GM18517 (cell line): ENCODE data around the gene PNMA8B.
"Not testable (repeated sequence)": the region's sequence is repeated elsewhere in the genome, so short reads cannot be mapped to it uniquely, and the experiment has no call there.

Source experiments
- ATAC-seq: cut with Tn5 transposase; IDR thresholded peaks from one replicate; pipeline ENCODE4 v1.9.1; 2021; ENCODE audit warnings: mild to moderate bottlenecking, moderate library complexity; ENCODE audit not compliant: unreplicated experiment

Gene PNMA8B

DNA sequence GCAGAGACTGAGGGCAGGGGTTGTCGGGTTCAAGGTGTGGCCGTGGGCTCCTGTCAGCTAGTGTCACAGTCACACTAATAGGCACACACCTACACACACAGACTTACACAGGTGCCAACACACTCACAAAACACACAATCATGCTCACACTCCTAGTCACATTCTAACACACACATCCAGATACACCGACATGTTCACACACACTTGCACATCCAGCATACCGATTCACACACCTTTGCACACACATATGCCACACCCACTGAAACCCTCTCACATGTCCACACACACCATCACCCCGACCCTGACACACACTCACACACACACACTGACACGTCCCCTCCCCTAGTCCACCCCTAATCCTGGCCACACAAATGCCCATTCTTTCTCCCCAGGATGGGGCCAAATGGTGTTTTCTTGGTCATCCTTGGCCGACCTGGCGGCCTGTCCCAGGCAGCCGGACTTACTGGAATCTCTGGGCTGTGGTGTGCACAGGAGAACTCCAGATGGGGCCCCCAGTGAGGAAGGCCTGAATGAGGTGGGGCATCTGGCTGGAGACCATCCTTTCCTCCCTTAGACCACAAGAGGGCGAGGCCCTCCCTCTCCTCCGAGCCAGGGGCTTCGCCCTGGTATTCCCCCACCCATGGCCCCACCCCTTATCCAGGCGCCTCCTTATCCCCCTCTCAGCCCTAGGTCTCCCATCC, 19.1 kb upstream of the PNMA8B start:
- no peak for ATAC-seq

- no peak for ATAC-seq
Measured at GRCh38 chr19:46513461-46514236, 18.0 kb upstream of the PNMA8B start.

DNA sequence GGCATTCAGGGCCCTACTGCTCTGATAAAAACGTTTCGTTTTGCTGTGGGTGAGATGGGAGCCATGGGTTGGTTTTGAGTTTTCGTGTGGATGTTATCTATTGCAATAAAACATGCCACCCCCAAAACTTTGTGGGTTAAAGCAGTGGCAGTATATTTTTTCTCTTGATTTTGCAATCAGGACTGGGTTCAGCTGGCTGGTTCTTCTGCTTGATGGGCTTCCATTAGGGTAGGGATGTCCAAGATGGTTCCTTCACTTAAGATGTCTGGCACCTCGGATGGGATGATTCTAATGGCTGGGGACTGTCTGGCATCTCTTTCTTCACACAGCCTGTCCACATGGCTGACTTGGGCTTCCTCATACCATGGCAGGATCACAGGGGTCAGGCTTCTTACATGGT, 15.6 kb upstream of the PNMA8B start:
- ATAC-seq: no peak

- ATAC-seq: no peak
Measured at GRCh38 chr19:46508206-46508605, 12.5 kb upstream of the PNMA8B start.

GRCh38 chr19:46503848-46504453, 8.3 kb upstream of the PNMA8B start:
- no peak for ATAC-seq

GRCh38 chr19:46502891-46503290, 7.2 kb upstream of the PNMA8B start:
- no peak for ATAC-seq

GRCh38 chr19:46499692-46500091, 4.0 kb upstream of the PNMA8B start:
- no peak for ATAC-seq

DNA sequence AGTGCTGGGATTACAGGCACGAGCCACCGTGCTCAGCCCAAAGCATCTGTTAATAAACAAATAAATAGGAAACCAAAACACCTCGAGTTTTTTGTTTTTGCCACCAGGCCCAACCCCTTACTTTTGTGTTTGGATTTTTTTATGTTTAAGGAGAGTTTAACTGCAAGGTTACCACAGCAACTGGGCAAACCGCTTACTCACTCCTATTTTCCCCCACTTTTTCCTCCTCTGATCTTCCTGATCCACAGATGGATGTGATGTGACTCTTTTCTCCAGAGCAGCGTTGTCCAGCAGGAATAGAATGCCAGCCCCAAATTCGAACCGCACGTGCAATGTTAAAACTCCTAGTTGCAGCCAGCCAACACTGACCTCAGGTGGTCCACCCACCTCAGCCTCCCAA, 2.1 kb upstream of the PNMA8B start:
- no peak for ATAC-seq

- not testable (repeated sequence) for ATAC-seq
Measured at GRCh38 chr19:46496886-46497285, 1.2 kb upstream of the PNMA8B start.

DNA sequence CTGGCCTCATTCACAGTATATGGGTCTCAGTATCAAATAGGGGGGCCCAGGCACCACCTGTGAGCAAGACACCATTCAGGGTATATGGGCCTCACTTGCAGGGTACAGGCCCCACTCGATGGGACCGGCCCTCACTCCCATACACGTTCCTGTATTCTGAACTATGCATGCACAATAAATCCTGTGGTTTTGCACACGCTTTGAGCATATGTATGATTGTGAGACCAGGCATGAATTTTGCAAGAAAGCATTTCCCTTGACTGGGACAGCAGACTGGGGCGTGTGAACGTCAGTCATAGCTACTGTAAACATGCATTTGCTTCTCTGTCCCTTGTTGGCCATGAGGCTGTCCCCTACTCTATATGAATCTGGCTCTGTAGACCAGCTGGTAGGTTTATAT, 637 bp upstream of the PNMA8B start:
- no peak for ATAC-seq

- no peak for ATAC-seq
Measured at GRCh38 chr19:46494941-46495785, 504 bp downstream of the PNMA8B start.

GRCh38 chr19:46494146-46494940, 1.3 kb downstream of the PNMA8B start:
- no peak for ATAC-seq

- ATAC-seq: no peak
Measured at GRCh38 chr19:46493236-46494145, 2.2 kb downstream of the PNMA8B start.

DNA sequence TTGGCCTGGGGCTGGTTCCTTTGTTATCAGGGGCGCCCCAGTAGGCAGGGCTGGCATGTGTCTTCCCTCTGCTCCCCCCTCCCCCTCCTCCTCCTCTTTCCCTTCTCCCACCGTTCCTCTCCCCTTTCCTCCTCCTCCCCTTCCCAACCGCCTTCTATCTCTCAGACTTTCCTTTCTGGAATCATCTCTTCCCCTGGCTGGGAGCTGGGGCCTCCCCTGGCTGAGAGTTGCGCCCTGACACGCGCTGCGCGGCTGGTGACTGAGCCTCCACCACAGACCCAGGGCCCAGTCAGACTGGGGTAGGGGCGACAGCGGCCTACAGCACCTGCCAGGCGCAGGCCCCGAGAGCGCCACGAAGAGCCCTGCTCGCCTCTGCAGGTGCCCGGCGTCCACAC, 2.8 kb downstream of the PNMA8B start:
- no peak for ATAC-seq

- ATAC-seq: no peak
Measured at GRCh38 chr19:46491975-46492682, 3.5 kb downstream of the PNMA8B start.

DNA sequence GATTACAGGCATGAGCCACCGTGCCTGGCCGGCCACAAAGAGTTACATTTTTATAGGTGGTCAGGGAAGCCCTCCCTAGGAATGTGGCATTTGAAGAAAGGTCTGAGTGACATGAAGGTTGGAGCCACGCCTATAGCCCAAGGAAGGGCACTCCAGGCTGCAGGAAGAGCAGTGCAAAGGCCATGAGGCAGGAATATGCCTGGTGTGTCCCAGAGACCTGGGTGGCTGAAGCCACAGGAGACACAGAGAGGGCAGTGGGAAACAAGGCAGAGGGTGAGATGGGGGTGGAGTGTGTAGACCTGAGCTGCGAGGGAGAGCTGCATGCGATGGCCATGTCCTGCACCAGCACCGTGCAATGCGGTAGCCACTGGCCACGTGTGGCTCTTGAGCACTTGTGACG, 4.9 kb downstream of the PNMA8B start:
- ATAC-seq: no peak

GRCh38 chr19:46489445-46490272, 6.0 kb downstream of the PNMA8B start:
- ATAC-seq: no peak

DNA sequence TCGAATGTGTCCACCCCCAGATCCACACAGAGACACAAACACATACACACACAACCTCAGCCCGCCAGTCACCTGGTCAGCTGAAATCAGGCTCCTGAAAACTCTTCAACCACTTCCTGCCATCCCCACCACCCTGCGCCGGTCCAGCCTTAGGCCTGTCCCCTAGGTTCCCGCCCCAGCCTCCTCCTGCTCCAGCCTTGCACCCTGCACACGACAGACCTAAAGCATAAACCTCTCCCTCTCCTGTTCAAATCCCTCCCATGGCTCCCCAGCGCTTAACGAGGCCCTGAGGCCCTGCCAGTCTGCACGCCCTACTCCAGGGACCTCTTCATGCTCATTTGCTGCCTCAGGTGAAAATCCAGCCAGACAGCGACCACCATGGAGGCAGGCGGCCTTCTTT, 7.1 kb downstream of the PNMA8B start:
- ATAC-seq: no peak
